ENCODE data around the gene C1orf21.

The C1orf21 gene

GRCh38 chr1:184437291-184437690 lies 50.5 kb downstream of the C1orf21 start:
- H3K4me3 ChIP-seq (ENCODE audit: low read length in 2 of 2), result peak overlapping the region in 1 of 2 donors; percentile 35
- H3K9ac ChIP-seq (ENCODE audit: low read depth in 1 of 2, low read length in 2 of 2), result peak overlapping the region in 1 of 2 donors; percentile 28
- H3K27me3 ChIP-seq (ENCODE audit: control insufficient read depth in 2 of 2, insufficient read depth in 2 of 2, low read length in 2 of 2), result no peaks in the 10 kb centered on the region
- no peaks in the 10 kb centered on the region for H3K9me3 ChIP-seq (ENCODE audit: control insufficient read depth in 2 of 2, low read length in 2 of 2)
- no peaks in the 10 kb centered on the region for H3K36me3 ChIP-seq (ENCODE audit: control insufficient read depth in 2 of 2, insufficient read depth in 2 of 2, low read length in 2 of 2)
- peak overlapping the region; percentile 68 to 82 for H3K27ac ChIP-seq (ENCODE audit: low read depth in 2 of 2, low read length in 2 of 2)
- H3K4me1 ChIP-seq (ENCODE audit: control insufficient read depth in 2 of 2, insufficient read depth in 2 of 2, low read length in 2 of 2), result peaks cover 11 to 29% of the 10 kb centered on the region in 2 donors

GRCh38 chr1:184438363-184438762 lies 51.5 kb downstream of the C1orf21 start:
- H3K36me3 ChIP-seq (ENCODE audit: control insufficient read depth in 2 of 2, insufficient read depth in 2 of 2, low read length in 2 of 2), result no peaks in the 10 kb centered on the region
- H3K9ac ChIP-seq (ENCODE audit: low read depth in 1 of 2, low read length in 2 of 2), result no peak overlapping the region

GRCh38 chr1:184442260-184442659 lies 55.4 kb downstream of the C1orf21 start:
- no peak overlapping the region for H3K4me3 ChIP-seq (ENCODE audit: low read length in 2 of 2)
- H3K27ac ChIP-seq (ENCODE audit: low read depth in 2 of 2, low read length in 2 of 2), result no peak overlapping the region
- H3K9ac ChIP-seq (ENCODE audit: low read depth in 1 of 2, low read length in 2 of 2), result no peak overlapping the region
- H3K36me3 ChIP-seq (ENCODE audit: control insufficient read depth in 2 of 2, insufficient read depth in 2 of 2, low read length in 2 of 2), result peaks cover 0 to 2% of the 10 kb centered on the region in 2 donors
- H3K9me3 ChIP-seq (ENCODE audit: control insufficient read depth in 2 of 2, low read length in 2 of 2), result no peaks in the 10 kb centered on the region
- peaks cover 4 to 22% of the 10 kb centered on the region in 2 donors for H3K4me1 ChIP-seq (ENCODE audit: control insufficient read depth in 2 of 2, insufficient read depth in 2 of 2, low read length in 2 of 2)
- H3K27me3 ChIP-seq (ENCODE audit: control insufficient read depth in 2 of 2, insufficient read depth in 2 of 2, low read length in 2 of 2), result no peaks in the 10 kb centered on the region

More at GRCh38 chr1:184438363-184438762, 51.5 kb downstream of the C1orf21 start:
- no peak overlapping the region for H3K4me3 ChIP-seq (ENCODE audit: low read length in 2 of 2)
- no peaks in the 10 kb centered on the region for H3K27me3 ChIP-seq (ENCODE audit: control insufficient read depth in 2 of 2, insufficient read depth in 2 of 2, low read length in 2 of 2)
- no peaks in the 10 kb centered on the region for H3K9me3 ChIP-seq (ENCODE audit: control insufficient read depth in 2 of 2, low read length in 2 of 2)
- peaks cover 16 to 36% of the 10 kb centered on the region in 2 donors for H3K4me1 ChIP-seq (ENCODE audit: control insufficient read depth in 2 of 2, insufficient read depth in 2 of 2, low read length in 2 of 2)
- H3K27ac ChIP-seq (ENCODE audit: low read depth in 2 of 2, low read length in 2 of 2), result peak overlapping the region; percentile 1 to 26

- H3K27me3 ChIP-seq (ENCODE audit: control insufficient read depth in 2 of 2, insufficient read depth in 2 of 2, low read length in 2 of 2), result no peaks in the 10 kb centered on the region
- no peak overlapping the region for H3K9ac ChIP-seq (ENCODE audit: low read depth in 1 of 2, low read length in 2 of 2)
- peaks cover 0 to 4% of the 10 kb centered on the region in 2 donors for H3K36me3 ChIP-seq (ENCODE audit: control insufficient read depth in 2 of 2, insufficient read depth in 2 of 2, low read length in 2 of 2)
- no peak overlapping the region for H3K4me3 ChIP-seq (ENCODE audit: low read length in 2 of 2)
- H3K9me3 ChIP-seq (ENCODE audit: control insufficient read depth in 2 of 2, low read length in 2 of 2), result no peaks in the 10 kb centered on the region
- H3K4me1 ChIP-seq (ENCODE audit: control insufficient read depth in 2 of 2, insufficient read depth in 2 of 2, low read length in 2 of 2), result peaks cover 4 to 19% of the 10 kb centered on the region in 2 donors
- H3K27ac ChIP-seq (ENCODE audit: low read depth in 2 of 2, low read length in 2 of 2), result no peak overlapping the region
Observed at GRCh38 chr1:184443201-184443600, 56.4 kb downstream of the C1orf21 start.

- Histone ChIP-seq H3K9me3 (ENCODE audit: control insufficient read depth in 2 of 2, low read length in 2 of 2) (no peaks in the 10 kb centered on the region), H3K27ac (ENCODE audit: low read depth in 2 of 2, low read length in 2 of 2) (no peak overlapping the region), H3K4me1 (ENCODE audit: control insufficient read depth in 2 of 2, insufficient read depth in 2 of 2, low read length in 2 of 2) (peaks cover 4 to 19% of the 10 kb centered on the region in 2 donors), H3K4me3 (ENCODE audit: low read length in 2 of 2) (no peak overlapping the region), H3K27me3 (ENCODE audit: control insufficient read depth in 2 of 2, insufficient read depth in 2 of 2, low read length in 2 of 2) (no peaks in the 10 kb centered on the region), H3K9ac (ENCODE audit: low read depth in 1 of 2, low read length in 2 of 2) (no peak overlapping the region), H3K36me3 (ENCODE audit: control insufficient read depth in 2 of 2, insufficient read depth in 2 of 2, low read length in 2 of 2) (peaks cover 0 to 4% of the 10 kb centered on the region in 2 donors)
Observed at GRCh38 chr1:184443624-184444023, 56.8 kb downstream of the C1orf21 start.

GRCh38 chr1:184445997-184446396 lies 59.2 kb downstream of the C1orf21 start:
- H3K27me3 ChIP-seq (ENCODE audit: control insufficient read depth in 2 of 2, insufficient read depth in 2 of 2, low read length in 2 of 2), result no peaks in the 10 kb centered on the region
- H3K9ac ChIP-seq (ENCODE audit: low read depth in 1 of 2, low read length in 2 of 2), result no peak overlapping the region
- H3K9me3 ChIP-seq (ENCODE audit: control insufficient read depth in 2 of 2, low read length in 2 of 2), result no peaks in the 10 kb centered on the region
- no peak overlapping the region for H3K4me3 ChIP-seq (ENCODE audit: low read length in 2 of 2)
- H3K36me3 ChIP-seq (ENCODE audit: control insufficient read depth in 2 of 2, insufficient read depth in 2 of 2, low read length in 2 of 2), result peaks cover 0 to 4% of the 10 kb centered on the region in 2 donors
- H3K27ac ChIP-seq (ENCODE audit: low read depth in 2 of 2, low read length in 2 of 2), result no peak overlapping the region
- peaks cover 4 to 19% of the 10 kb centered on the region in 2 donors for H3K4me1 ChIP-seq (ENCODE audit: control insufficient read depth in 2 of 2, insufficient read depth in 2 of 2, low read length in 2 of 2)

GRCh38 chr1:184447651-184448185 lies 60.9 kb downstream of the C1orf21 start:
- H3K4me3 ChIP-seq (ENCODE audit: low read length in 2 of 2), result no peak overlapping the region
- H3K36me3 ChIP-seq (ENCODE audit: control insufficient read depth in 2 of 2, insufficient read depth in 2 of 2, low read length in 2 of 2), result peaks cover 0 to 4% of the 10 kb centered on the region in 2 donors
- H3K27me3 ChIP-seq (ENCODE audit: control insufficient read depth in 2 of 2, insufficient read depth in 2 of 2, low read length in 2 of 2), result no peaks in the 10 kb centered on the region
- no peak overlapping the region for H3K27ac ChIP-seq (ENCODE audit: low read depth in 2 of 2, low read length in 2 of 2)
- no peak overlapping the region for H3K9ac ChIP-seq (ENCODE audit: low read depth in 1 of 2, low read length in 2 of 2)
- no peaks in the 10 kb centered on the region for H3K9me3 ChIP-seq (ENCODE audit: control insufficient read depth in 2 of 2, low read length in 2 of 2)
- peaks cover 5 to 6% of the 10 kb centered on the region in 2 donors for H3K4me1 ChIP-seq (ENCODE audit: control insufficient read depth in 2 of 2, insufficient read depth in 2 of 2, low read length in 2 of 2)

- Histone ChIP-seq H3K9ac (ENCODE audit: low read depth in 1 of 2, low read length in 2 of 2) (no peak overlapping the region), H3K9me3 (ENCODE audit: control insufficient read depth in 2 of 2, low read length in 2 of 2) (no peaks in the 10 kb centered on the region), H3K4me3 (ENCODE audit: low read length in 2 of 2) (no peak overlapping the region), H3K27me3 (ENCODE audit: control insufficient read depth in 2 of 2, insufficient read depth in 2 of 2, low read length in 2 of 2) (no peaks in the 10 kb centered on the region), H3K4me1 (ENCODE audit: control insufficient read depth in 2 of 2, insufficient read depth in 2 of 2, low read length in 2 of 2) (peaks cover 2 to 6% of the 10 kb centered on the region in 2 donors), H3K36me3 (ENCODE audit: control insufficient read depth in 2 of 2, insufficient read depth in 2 of 2, low read length in 2 of 2) (peaks cover 0 to 4% of the 10 kb centered on the region in 2 donors), H3K27ac (ENCODE audit: low read depth in 2 of 2, low read length in 2 of 2) (no peak overlapping the region)
Observed at GRCh38 chr1:184449916-184450315, 63.1 kb downstream of the C1orf21 start.

GRCh38 chr1:184455786-184456185 lies 69.0 kb downstream of the C1orf21 start:
- no peak overlapping the region for H3K4me3 ChIP-seq (ENCODE audit: low read length in 2 of 2)

GRCh38 chr1:184456189-184456588 lies 69.4 kb downstream of the C1orf21 start:
- Histone ChIP-seq H3K4me3 (ENCODE audit: low read length in 2 of 2) (no peak overlapping the region), H3K9me3 (ENCODE audit: control insufficient read depth in 2 of 2, low read length in 2 of 2) (no peaks in the 10 kb centered on the region), H3K27ac (ENCODE audit: low read depth in 2 of 2, low read length in 2 of 2) (no peak overlapping the region), H3K27me3 (ENCODE audit: control insufficient read depth in 2 of 2, insufficient read depth in 2 of 2, low read length in 2 of 2) (no peaks in the 10 kb centered on the region), H3K4me1 (ENCODE audit: control insufficient read depth in 2 of 2, insufficient read depth in 2 of 2, low read length in 2 of 2) (peaks cover 2 to 6% of the 10 kb centered on the region in 2 donors), H3K9ac (ENCODE audit: low read depth in 1 of 2, low read length in 2 of 2) (no peak overlapping the region), H3K36me3 (ENCODE audit: control insufficient read depth in 2 of 2, insufficient read depth in 2 of 2, low read length in 2 of 2) (no peaks in the 10 kb centered on the region)

More at GRCh38 chr1:184455786-184456185, 69.0 kb downstream of the C1orf21 start:
- Histone ChIP-seq H3K27ac (ENCODE audit: low read depth in 2 of 2, low read length in 2 of 2) (no peak overlapping the region), H3K36me3 (ENCODE audit: control insufficient read depth in 2 of 2, insufficient read depth in 2 of 2, low read length in 2 of 2) (no peaks in the 10 kb centered on the region), H3K9ac (ENCODE audit: low read depth in 1 of 2, low read length in 2 of 2) (no peak overlapping the region), H3K27me3 (ENCODE audit: control insufficient read depth in 2 of 2, insufficient read depth in 2 of 2, low read length in 2 of 2) (no peaks in the 10 kb centered on the region), H3K9me3 (ENCODE audit: control insufficient read depth in 2 of 2, low read length in 2 of 2) (no peaks in the 10 kb centered on the region), H3K4me1 (ENCODE audit: control insufficient read depth in 2 of 2, insufficient read depth in 2 of 2, low read length in 2 of 2) (peaks cover 2 to 6% of the 10 kb centered on the region in 2 donors)

All from mucosa of rectum (tissue), 2 donors.